Keratinocyte (primary cell): ENCODE data around the gene ZNF407. TPM values are rescaled to one million over a fixed set of nuclear protein-coding genes. Genes with fewer than 3 reads are reported as not detected.

ENCODE experiments used
- DNase-seq: peaks from one replicate; pipeline ENCODE4 v3.0.0-alpha.2; 2011; ENCODE audit warnings: low read depth, missing footprints, low spot score
- FAIRE-seq: peaks from 2 replicates; lab custom pipeline; 2011; peaks lifted over from hg19 to GRCh38; lab: Jason Lieb, UNC
- H2AFZ ChIP-seq: 2 replicates; pipeline ENCODE4 v1.6.0; 2012; ENCODE audit warnings: low read length, control low read depth, inconsistent platforms; ENCODE audit not compliant: control insufficient read depth
- H3K27ac ChIP-seq: 2 replicates; pipeline ENCODE4 v1.5.1; 2011; ENCODE audit warnings: low read length; ENCODE audit not compliant: control insufficient read depth, insufficient read depth
- H3K27me3 ChIP-seq: 3 replicates; pipeline ENCODE4 v1.6.0; 2011; ENCODE audit warnings: low read length; ENCODE audit not compliant: control insufficient read depth, insufficient read depth; ENCODE audit errors: extremely low read depth
- H3K36me3 ChIP-seq, 2 experiments: 2 replicates in 1 of 2; 3 replicates in 1 of 2; pipeline ENCODE4 v1.5.1; 2011; ENCODE audit warnings: low read length in 2 of 2, mild to moderate bottlenecking in 1 of 2; ENCODE audit not compliant: control insufficient read depth in 2 of 2, insufficient read depth in 2 of 2; ENCODE audit errors: extremely low read depth in 1 of 2
- H3K4me1 ChIP-seq: 3 replicates; pipeline ENCODE4 v1.5.1; 2011; ENCODE audit warnings: low read length; ENCODE audit not compliant: control insufficient read depth, insufficient read depth; ENCODE audit errors: extremely low read depth
- H3K4me2 ChIP-seq: 3 replicates; pipeline ENCODE4 v1.6.0; 2011; ENCODE audit warnings: low read depth, low read length; ENCODE audit not compliant: control insufficient read depth, insufficient read depth; ENCODE audit errors: extremely low read depth
- H3K4me3 ChIP-seq, 3 experiments: fragments of 200-600 bp in 1 of 3; sonication (generic) in 1 of 3; 2 replicates in 2 of 3; 3 replicates in 1 of 3; pipeline ENCODE4 v1.5.1; 2011 to 2016; ENCODE audit warnings: low read length in 3 of 3, mild to moderate bottlenecking in 3 of 3, control low read depth in 2 of 3, inconsistent platforms in 1 of 3, low read depth in 1 of 3, mixed read lengths in 1 of 3, mixed run types in 1 of 3, moderate library complexity in 1 of 3; ENCODE audit not compliant: control insufficient read depth in 2 of 3, insufficient read depth in 2 of 3; ENCODE audit errors: extremely low read depth in 1 of 3
- H3K79me2 ChIP-seq: 2 replicates; pipeline ENCODE4 v1.6.0; 2012; ENCODE audit warnings: low read length; ENCODE audit not compliant: control insufficient read depth, insufficient read depth
- H3K9ac ChIP-seq: 3 replicates; pipeline ENCODE4 v1.6.0; 2011; ENCODE audit warnings: low read length; ENCODE audit not compliant: control insufficient read depth, insufficient read depth; ENCODE audit errors: extremely low read depth
- H3K9me1 ChIP-seq: 3 replicates; pipeline ENCODE4 v1.6.0; 2011; ENCODE audit warnings: low read length; ENCODE audit not compliant: control insufficient read depth, insufficient read depth; ENCODE audit errors: extremely low read depth
- H3K9me3 ChIP-seq: 2 replicates; pipeline ENCODE4 v1.5.1; 2012; ENCODE audit warnings: low read depth, low read length; ENCODE audit not compliant: control insufficient read depth
- H4K20me1 ChIP-seq: 3 replicates; pipeline ENCODE4 v1.6.0; 2011; ENCODE audit warnings: low read length; ENCODE audit not compliant: control insufficient read depth, insufficient read depth; ENCODE audit errors: extremely low read depth
- CTCF ChIP-seq, 3 experiments: IDR thresholded peaks in 1 of 3; conservative IDR thresholded peaks in 1 of 3; optimal IDR thresholded peaks in 1 of 3; 2 replicates in 2 of 3; 3 replicates in 1 of 3; pipeline versions ENCODE3 to v1.5.1; 2011; ENCODE audit warnings: low read length in 3 of 3, mild to moderate bottlenecking in 3 of 3, moderate library complexity in 2 of 3, control low read depth in 1 of 3, inconsistent platforms in 1 of 3; ENCODE audit not compliant: insufficient read depth in 2 of 3; ENCODE audit errors: extremely low read depth in 1 of 3
- EZH2 ChIP-seq: IDR thresholded peaks from one replicate; pipeline ENCODE4 v1.6.1; 2012; ENCODE audit warnings: inconsistent platforms, mild to moderate bottlenecking, low read length, moderate library complexity
- dilution Hi-C: fragments of 300-500 bp; cut with MboI; formaldehyde crosslinking; loops from one replicate; pipeline ENCODE4 v1.7.0; 2020; ENCODE audit warnings: low sequenced_read_pairs; ENCODE audit not compliant: extremely low pct_ligation_motif_present
- polyA plus RNA-seq, 5 experiments: library from polyadenylated mRNA; depleted of rRNA in 3 of 5; stranded (reverse) in 3 of 5; stranded (forward) in 1 of 5; unstranded in 1 of 5; fragments of >200 nt; gene quantifications; 1 replicate in 1 of 5; 2 replicates in 3 of 5; 3 replicates in 1 of 5; pipeline versions ENCODE4 v1.2.1 to v1.2.3, GENCODE V29; 2011 to 2012; ENCODE audit warnings: missing spikeins in 2 of 5, low read depth in 1 of 5, low replicate concordance in 1 of 5

ZNF407 gene
- polyA plus RNA-seq, 1 donor (not counting 4 experiments of a cell fraction or from before 2014, with no cell fraction given): 3.8 TPM

DNA sequence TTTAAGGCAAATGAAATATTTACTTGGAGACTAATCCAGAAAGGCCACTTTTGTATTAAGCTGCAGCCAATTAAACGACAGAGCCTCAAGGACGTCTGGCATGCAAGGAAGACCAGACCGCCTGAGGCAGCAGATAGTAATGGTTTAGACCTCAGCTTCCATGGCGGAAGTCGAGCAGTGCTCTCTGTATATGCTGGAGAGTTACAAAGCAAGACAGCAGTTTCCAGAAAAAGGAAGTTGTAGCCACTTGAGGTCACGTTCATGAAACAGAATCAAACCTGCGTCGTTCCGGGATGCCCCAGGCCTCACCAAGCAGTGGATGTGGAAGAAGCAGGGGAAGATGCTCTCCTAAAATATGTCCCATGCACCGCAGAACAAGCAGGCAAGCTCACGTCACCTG lies 469.3 kb downstream of the ZNF407 start:
- Histone ChIP-seq H3K9ac (no peak overlapping the region), H3K4me3 (no peak overlapping the region), H3K9me3 (no peaks in the 10 kb centered on the region), H3K27ac (no peak overlapping the region), H2AFZ (no peak overlapping the region), H3K9me1 (no peaks in the 10 kb centered on the region), H3K4me2 (no peak overlapping the region), H3K79me2 (no peaks in the 10 kb centered on the region), H3K4me1 (peaks cover 22% of the 10 kb centered on the region), H3K27me3 (no peaks in the 10 kb centered on the region), H4K20me1 (no peaks in the 10 kb centered on the region), H3K36me3 (no peaks in the 10 kb centered on the region)
- dilution Hi-C loops: no loop called here
- TF ChIP-seq CTCF (optimal IDR thresholded peaks at IDR 0.05 in 1 of 3, IDR thresholded peaks at IDR 0.05 in 1 of 3, conservative IDR thresholded peaks at IDR 0.05 in 1 of 3; ENCODE audit: extremely low read depth in 1 of 3, insufficient read depth in 2 of 3, low read length in 3 of 3) (no peak), EZH2 (no peak)
- FAIRE-seq (no peak), DNase-seq (no peak)

- Histone ChIP-seq H3K27me3 (no peaks in the 10 kb centered on the region), H3K27ac (no peak overlapping the region), H3K9me1 (no peaks in the 10 kb centered on the region), H3K36me3 (no peaks in the 10 kb centered on the region), H3K4me1 (peaks cover 23% of the 10 kb centered on the region), H3K9ac (no peak overlapping the region), H4K20me1 (no peaks in the 10 kb centered on the region), H3K4me3 (no peak overlapping the region), H2AFZ (no peak overlapping the region), H3K4me2 (no peak overlapping the region), H3K9me3 (no peaks in the 10 kb centered on the region), H3K79me2 (no peaks in the 10 kb centered on the region)
- no peak for TF ChIP-seq EZH2
- no peak for TF ChIP-seq CTCF (optimal IDR thresholded peaks at IDR 0.05 in 1 of 3, IDR thresholded peaks at IDR 0.05 in 1 of 3, conservative IDR thresholded peaks at IDR 0.05 in 1 of 3; ENCODE audit: extremely low read depth in 1 of 3, insufficient read depth in 2 of 3, low read length in 3 of 3)
- dilution Hi-C loops: no loop called here
- no peak for FAIRE-seq
- no peak for DNase-seq
Observed at GRCh38 chr18:75067996-75068645, 470.5 kb downstream of the ZNF407 start.
